ENCODE data around the gene VAV2. TPM values are rescaled to one million over a fixed set of nuclear protein-coding genes. Genes with fewer than 3 reads are reported as not detected.

Gene VAV2
- total RNA-seq, 2 experiments from 2014 or later, result 4.7 to 6.4 TPM

- POLR2A ChIA-PET, result no interaction called here
Measured at GRCh38 chr9:133822430-133823065, 169.6 kb downstream of the VAV2 start.

GRCh38 chr9:133821601-133822429 is 170.3 kb downstream of the VAV2 start:
- H3K27ac Mint-ChIP-seq, result no peak overlapping the region
- H3K4me1 Mint-ChIP-seq, result no peaks in the 10 kb centered on the region
- H3K27me3 Mint-ChIP-seq, result no peaks in the 10 kb centered on the region
- no peak overlapping the region for H3K4me3 Mint-ChIP-seq
- POLR2A ChIA-PET, result interaction anchor here (0.7 kb wide), 1 partner anchor 13 kb away, joined by 3 read pairs; no protein-coding TSS in a partner anchor
- H3K36me3 Mint-ChIP-seq, result no peaks in the 10 kb centered on the region
- no peaks in the 10 kb centered on the region for H3K9me3 Mint-ChIP-seq
- ATAC-seq (ENCODE audit: low read depth) (no peak), DNase-seq (no peak)

More at GRCh38 chr9:133822430-133823065, 169.6 kb downstream of the VAV2 start:
- DNase-seq, result no peak
- no peak overlapping the region for H3K4me3 Mint-ChIP-seq
- ATAC-seq (ENCODE audit: low read depth), result no peak
- H3K4me1 Mint-ChIP-seq, result no peaks in the 10 kb centered on the region
- H3K27ac Mint-ChIP-seq, result no peak overlapping the region
- H3K27me3 Mint-ChIP-seq, result no peaks in the 10 kb centered on the region
- no peaks in the 10 kb centered on the region for H3K36me3 Mint-ChIP-seq
- H3K9me3 Mint-ChIP-seq, result no peaks in the 10 kb centered on the region

GRCh38 chr9:133819923-133820322 is 172.2 kb downstream of the VAV2 start:
- Mint-ChIP-seq H3K27ac (no peak overlapping the region), H3K27me3 (no peaks in the 10 kb centered on the region), H3K9me3 (no peaks in the 10 kb centered on the region), H3K4me1 (no peaks in the 10 kb centered on the region), H3K36me3 (no peaks in the 10 kb centered on the region), H3K4me3 (no peak overlapping the region)
- POLR2A ChIA-PET, result no interaction called here
- ATAC-seq (ENCODE audit: low read depth), result no peak
- DNase-seq, result no peak

- no peaks in the 10 kb centered on the region for H3K36me3 Mint-ChIP-seq
- DNase-seq (no peak), ATAC-seq (ENCODE audit: low read depth) (no peak)
Measured at GRCh38 chr9:133818444-133818843, 173.7 kb downstream of the VAV2 start.

GRCh38 chr9:133815781-133816180 is 176.3 kb downstream of the VAV2 start:
- Mint-ChIP-seq H3K36me3 (no peaks in the 10 kb centered on the region), H3K27ac (no peak overlapping the region), H3K9me3 (no peaks in the 10 kb centered on the region), H3K27me3 (no peaks in the 10 kb centered on the region), H3K4me3 (no peak overlapping the region), H3K4me1 (no peaks in the 10 kb centered on the region)
- DNase-seq (no peak), ATAC-seq (ENCODE audit: low read depth) (no peak)
- POLR2A ChIA-PET, result no interaction called here

More at GRCh38 chr9:133818444-133818843, 173.7 kb downstream of the VAV2 start:
- Mint-ChIP-seq H3K9me3 (no peaks in the 10 kb centered on the region), H3K27ac (no peak overlapping the region), H3K4me1 (no peaks in the 10 kb centered on the region), H3K4me3 (no peak overlapping the region), H3K27me3 (no peaks in the 10 kb centered on the region)
- POLR2A ChIA-PET, result interaction anchor here (0.7 kb wide), 1 partner anchor 72 kb away, joined by 4 read pairs; no protein-coding TSS in a partner anchor

GRCh38 chr9:133814586-133815208 is 177.4 kb downstream of the VAV2 start:
- H3K27me3 Mint-ChIP-seq, result no peaks in the 10 kb centered on the region
- no peak overlapping the region for H3K4me3 Mint-ChIP-seq
- POLR2A ChIA-PET, result no interaction called here
- ATAC-seq (ENCODE audit: low read depth) (no peak), DNase-seq (no peak)
- H3K4me1 Mint-ChIP-seq, result no peaks in the 10 kb centered on the region
- H3K27ac Mint-ChIP-seq, result no peak overlapping the region
- H3K36me3 Mint-ChIP-seq, result no peaks in the 10 kb centered on the region
- no peaks in the 10 kb centered on the region for H3K9me3 Mint-ChIP-seq

GRCh38 chr9:133813749-133814585 is 178.2 kb downstream of the VAV2 start:
- no peak for ATAC-seq (ENCODE audit: low read depth)
- Mint-ChIP-seq H3K4me1 (no peaks in the 10 kb centered on the region), H3K27ac (no peak overlapping the region), H3K9me3 (no peaks in the 10 kb centered on the region), H3K36me3 (no peaks in the 10 kb centered on the region), H3K27me3 (no peaks in the 10 kb centered on the region), H3K4me3 (no peak overlapping the region)
- no peak for DNase-seq
- POLR2A ChIA-PET, result no interaction called here

- DNase-seq, result no peak
- no peaks in the 10 kb centered on the region for H3K36me3 Mint-ChIP-seq
- no peak overlapping the region for H3K4me3 Mint-ChIP-seq
- no peaks in the 10 kb centered on the region for H3K27me3 Mint-ChIP-seq
- H3K4me1 Mint-ChIP-seq, result no peaks in the 10 kb centered on the region
- no peak overlapping the region for H3K27ac Mint-ChIP-seq
- no peaks in the 10 kb centered on the region for H3K9me3 Mint-ChIP-seq
- POLR2A ChIA-PET, result no interaction called here
- no peak for ATAC-seq (ENCODE audit: low read depth)
Measured at GRCh38 chr9:133812941-133813748, 179.0 kb downstream of the VAV2 start.

GRCh38 chr9:133812077-133812868 is 179.9 kb downstream of the VAV2 start:
- no peaks in the 10 kb centered on the region for H3K4me1 Mint-ChIP-seq
- H3K4me3 Mint-ChIP-seq, result no peak overlapping the region
- H3K27ac Mint-ChIP-seq, result no peak overlapping the region
- ATAC-seq (ENCODE audit: low read depth), result no peak
- POLR2A ChIA-PET, result no interaction called here
- H3K36me3 Mint-ChIP-seq, result no peaks in the 10 kb centered on the region
- no peaks in the 10 kb centered on the region for H3K9me3 Mint-ChIP-seq
- no peaks in the 10 kb centered on the region for H3K27me3 Mint-ChIP-seq
- DNase-seq, result no peak

- no peak overlapping the region for H3K27ac Mint-ChIP-seq
- H3K27me3 Mint-ChIP-seq, result no peaks in the 10 kb centered on the region
- POLR2A ChIA-PET, result no interaction called here
Measured at GRCh38 chr9:133811471-133811870, 180.7 kb downstream of the VAV2 start.

GRCh38 chr9:133810556-133811195 is 181.4 kb downstream of the VAV2 start:
- H3K4me3 Mint-ChIP-seq, result no peak overlapping the region
- POLR2A ChIA-PET, result no interaction called here
- H3K27ac Mint-ChIP-seq, result no peak overlapping the region
- H3K27me3 Mint-ChIP-seq, result no peaks in the 10 kb centered on the region
- ATAC-seq (ENCODE audit: low read depth) (no peak), DNase-seq (no peak)
- no peaks in the 10 kb centered on the region for H3K4me1 Mint-ChIP-seq
- H3K36me3 Mint-ChIP-seq, result no peaks in the 10 kb centered on the region
- no peaks in the 10 kb centered on the region for H3K9me3 Mint-ChIP-seq

More at GRCh38 chr9:133811471-133811870, 180.7 kb downstream of the VAV2 start:
- DNase-seq (no peak), ATAC-seq (ENCODE audit: low read depth) (no peak)
- Mint-ChIP-seq H3K4me3 (no peak overlapping the region), H3K9me3 (no peaks in the 10 kb centered on the region), H3K4me1 (no peaks in the 10 kb centered on the region), H3K36me3 (no peaks in the 10 kb centered on the region)

- DNase-seq (no peak), ATAC-seq (ENCODE audit: low read depth) (no peak)
- Mint-ChIP-seq H3K4me1 (no peaks in the 10 kb centered on the region), H3K4me3 (no peak overlapping the region), H3K27me3 (no peaks in the 10 kb centered on the region), H3K27ac (no peak overlapping the region), H3K36me3 (no peaks in the 10 kb centered on the region), H3K9me3 (no peaks in the 10 kb centered on the region)
- POLR2A ChIA-PET, result no interaction called here
Measured at GRCh38 chr9:133809335-133809734, 182.8 kb downstream of the VAV2 start.

Data from activated naive CD8-positive, alpha-beta T cell treated with anti-CD3 and anti-CD28 coated beads, Interleukin-2, amount 10 ng/mL, durations not matched to agents 7 days and 5 days (primary cell).